HepG2 (cell line): ENCODE measurements around the gene STKLD1. TPM values are rescaled to one million over a fixed set of nuclear protein-coding genes. Genes with fewer than 3 reads are reported as not detected.

Experiments
- IRF9 ChIP-seq: sonication (generic); formaldehyde crosslinking; IDR thresholded peaks from 2 replicates; pipeline ENCODE4 v1.8.0; 2022; ENCODE audit warnings: missing genetic modification reagents, mild to moderate bottlenecking, borderline replicate concordance
- MATR3 ChIP-seq: sonication (generic); formaldehyde crosslinking; IDR thresholded peaks from 2 replicates; pipeline ENCODE4 v1.4.0; 2020; ENCODE audit warnings: missing genetic modification reagents
- MED8 ChIP-seq: sonication (generic); formaldehyde crosslinking; IDR thresholded peaks from 2 replicates; pipeline ENCODE4 v1.8.1; 2023; ENCODE audit warnings: mild to moderate bottlenecking, missing genetic modification reagents; ENCODE audit not compliant: insufficient replicate concordance
- MEIS1 ChIP-seq: sonication (generic); formaldehyde crosslinking; IDR thresholded peaks from 2 replicates; pipeline ENCODE4 v1.9.0; 2021; ENCODE audit warnings: mild to moderate bottlenecking, missing genetic modification reagents, moderate library complexity, borderline replicate concordance
- MYNN ChIP-seq: sonication (generic); formaldehyde crosslinking; IDR thresholded peaks from 2 replicates; pipeline ENCODE4 v1.4.0; 2020; ENCODE audit warnings: mild to moderate bottlenecking, low read depth, missing genetic modification reagents
- PHF20 ChIP-seq: sonication (generic); formaldehyde crosslinking; IDR thresholded peaks from 2 replicates; pipeline ENCODE4 v1.5.0; 2020; ENCODE audit warnings: mild to moderate bottlenecking, missing genetic modification reagents
- RARA ChIP-seq: IDR thresholded peaks from 2 replicates; pipeline ENCODE4 v1.6.1; 2016; ENCODE audit warnings: missing genetic modification reagents, missing compliant biosample characterization
- RBM39 ChIP-seq: fragments of 200-400 bp; formaldehyde crosslinking; IDR thresholded peaks from one replicate; pipeline ENCODE4 v1.6.1; 2018; ENCODE audit warnings: antibody characterized with exemption, mild to moderate bottlenecking, low read depth, low read length; ENCODE audit not compliant: poor library complexity, severe bottlenecking
- RFXANK ChIP-seq: IDR thresholded peaks from 2 replicates; pipeline ENCODE4 v1.6.1; 2016
- RXRA ChIP-seq: sonication (generic); formaldehyde crosslinking; IDR thresholded peaks from 2 replicates; pipeline ENCODE4 v1.5.1; 2020; ENCODE audit warnings: missing genetic modification reagents
- SP5 ChIP-seq: IDR thresholded peaks from 2 replicates; pipeline ENCODE4 v1.6.1; 2016; ENCODE audit warnings: low read depth, borderline replicate concordance
- TAF1 ChIP-seq: sonication (generic); formaldehyde crosslinking; IDR thresholded peaks from 2 replicates; pipeline ENCODE4 v1.4.0; 2020; ENCODE audit warnings: missing genetic modification reagents
- ZBTB34 ChIP-seq: sonication (generic); formaldehyde crosslinking; IDR thresholded peaks from 2 replicates; pipeline ENCODE4 v1.8.0; 2022; ENCODE audit warnings: mild to moderate bottlenecking, missing genetic modification reagents
- ZFP62 ChIP-seq: sonication (generic); formaldehyde crosslinking; IDR thresholded peaks from 2 replicates; pipeline ENCODE4 v1.4.0; 2020; ENCODE audit warnings: missing genetic modification reagents
- ZNF17 ChIP-seq: sonication (generic); formaldehyde crosslinking; IDR thresholded peaks from 2 replicates; pipeline ENCODE4 v1.5.0; 2020; ENCODE audit warnings: mild to moderate bottlenecking, missing genetic modification reagents
- ZNF362 ChIP-seq: sonication (generic); formaldehyde crosslinking; IDR thresholded peaks from 2 replicates; pipeline ENCODE4 v1.4.0; 2020; ENCODE audit warnings: missing genetic modification reagents, mild to moderate bottlenecking, borderline replicate concordance
- ZNF556 ChIP-seq: sonication (generic); formaldehyde crosslinking; IDR thresholded peaks from 2 replicates; pipeline ENCODE4 v1.4.0; 2020; ENCODE audit warnings: mild to moderate bottlenecking, missing genetic modification reagents, borderline replicate concordance
- ZXDC ChIP-seq: sonication (generic); formaldehyde crosslinking; IDR thresholded peaks from 2 replicates; pipeline ENCODE4 v1.5.0; 2020; ENCODE audit warnings: mild to moderate bottlenecking, missing genetic modification reagents
- polyA plus RNA-seq, 8 experiments: library from polyadenylated mRNA; depleted of rRNA in 3 of 8; stranded (reverse) in 7 of 8; unstranded in 1 of 8; fragments of >200 nt; fragmentation: Illumina TruSeq in 4 of 8; extraction: Trizol in 4 of 8; gene quantifications; 2 replicates each; pipeline versions ENCODE4 v1.2.1 to v1.2.3, GENCODE V29; 2011 to 2016; ENCODE audit warnings: low read depth in 4 of 8, missing spikeins in 1 of 8, mixed read lengths in 1 of 8; ENCODE audit not compliant: insufficient read depth in 1 of 8
- total RNA-seq, 5 experiments: library from RNA; depleted of rRNA; stranded (reverse); fragments of >200 nt; fragmentation: Illumina TruSeq; extraction: Trizol; gene quantifications; 2 replicates each; pipeline ENCODE4 v1.2.3, GENCODE V29; 2016; ENCODE audit warnings: low read depth in 1 of 5
- TF ChIP-seq, protein P1 (sequence below): sonication (generic); formaldehyde crosslinking; IDR thresholded peaks from 2 replicates; pipeline ENCODE4 v1.4.0; 2020; ENCODE audit warnings: missing genetic modification reagents

Gene STKLD1
- total and polyA plus RNA-seq, 2 of the 13 experiments (the other 11 are each of a cell fraction or from before 2014, with no cell fraction given), result 1.5 to 2.2 TPM

- TF ChIP-seq ZBTB34 (CRISPR knock-in tag), result no peak; the same call in 1 of the 2 replicates
- peak; percentile 54; the same call in 1 of the 2 replicates for TF ChIP-seq RXRA (CRISPR knock-in tag)
- no peak for TF ChIP-seq ZXDC
- TF ChIP-seq ZFP62 (CRISPR knock-in tag), result no peak
- TF ChIP-seq RFXANK, result no peak
- TF ChIP-seq, protein P1, sequence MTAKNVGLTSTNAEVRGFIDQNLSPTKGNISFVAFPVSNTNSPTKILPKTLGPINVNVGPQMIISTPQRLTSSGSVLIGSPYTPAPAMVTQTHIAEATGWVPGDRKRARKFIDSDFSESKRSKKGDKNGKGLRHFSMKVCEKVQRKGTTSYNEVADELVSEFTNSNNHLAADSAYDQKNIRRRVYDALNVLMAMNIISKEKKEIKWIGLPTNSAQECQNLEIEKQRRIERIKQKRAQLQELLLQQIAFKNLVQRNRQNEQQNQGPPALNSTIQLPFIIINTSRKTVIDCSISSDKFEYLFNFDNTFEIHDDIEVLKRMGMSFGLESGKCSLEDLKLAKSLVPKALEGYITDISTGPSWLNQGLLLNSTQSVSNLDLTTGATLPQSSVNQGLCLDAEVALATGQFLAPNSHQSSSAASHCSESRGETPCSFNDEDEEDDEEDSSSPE (CRISPR knock-in tag), result no peak
- TF ChIP-seq SP5 (CRISPR knock-in tag), result peak; percentile 54; the same call in 1 of the 2 replicates
- no peak for TF ChIP-seq RARA
- no peak for TF ChIP-seq MED8 (CRISPR knock-in tag)
- TF ChIP-seq IRF9, result no peak; the same call in 1 of the 2 replicates
- TF ChIP-seq ZNF362 (CRISPR knock-in tag), result no peak
- TF ChIP-seq RBM39, result no peak
- no peak for TF ChIP-seq PHF20
- TF ChIP-seq ZNF556 (CRISPR knock-in tag), result no peak
- TF ChIP-seq MATR3 (CRISPR knock-in tag), result no peak
- TF ChIP-seq TAF1 (CRISPR knock-in tag), result no peak; the same call in 1 of the 2 replicates
- TF ChIP-seq ZNF17, result no peak
- no peak for TF ChIP-seq MEIS1
- TF ChIP-seq MYNN (CRISPR knock-in tag), result no peak
Measured at GRCh38 chr9:133360400-133361393, 15.5 kb upstream of the STKLD1 start (continued).
